ENCODE data around the gene DMRT1.
A peak's percentile ranks its signal among the peaks of the same experiment; 100 is the strongest.
"Not testable (repeated sequence)": the region's sequence is repeated elsewhere in the genome, so short reads cannot be mapped to it uniquely, and the experiment has no call there.

Gene DMRT1

DNA sequence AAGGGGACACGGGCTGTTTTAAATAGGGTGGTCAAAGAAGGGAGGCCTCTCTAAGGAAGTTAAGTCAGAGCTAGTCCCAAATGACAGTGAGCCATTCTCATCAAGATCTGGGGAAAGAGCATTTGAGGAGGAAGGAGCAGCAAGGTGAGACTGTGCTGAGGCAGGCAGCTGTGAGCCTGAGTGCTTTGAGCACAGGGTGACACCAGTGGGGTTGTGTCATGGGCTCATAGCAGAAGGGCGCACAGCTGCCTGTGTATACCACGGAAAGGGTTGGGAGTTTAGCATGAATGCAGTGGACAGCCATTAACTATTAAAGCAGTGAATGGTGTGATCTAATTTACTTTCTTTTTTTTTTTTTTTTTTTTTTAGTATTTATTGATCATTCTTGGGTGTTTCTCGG lies 19.2 kb downstream of the DMRT1 start:
- DNase-seq: no peak

DNA sequence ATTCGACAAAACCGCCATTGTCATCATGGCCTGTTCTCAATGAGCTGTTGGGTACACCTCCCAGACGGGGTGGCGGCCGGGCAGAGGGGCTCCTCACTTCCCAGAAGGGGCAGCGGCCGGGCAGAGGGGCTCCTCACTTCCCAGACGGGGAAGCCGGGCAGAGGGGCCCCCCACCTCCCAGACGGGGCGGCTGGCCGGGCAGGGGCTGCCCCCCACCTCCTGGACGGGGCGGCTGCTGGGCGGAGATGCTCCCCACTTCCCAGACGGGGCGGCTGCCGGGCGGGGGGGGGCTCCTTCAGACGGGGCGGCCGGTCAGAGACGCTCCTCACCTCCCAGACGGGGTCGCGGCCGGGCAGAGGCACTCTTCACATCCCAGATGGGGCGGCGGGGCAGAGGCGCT lies 20.0 kb downstream of the DMRT1 start:
- not testable (repeated sequence) for DNase-seq

- DNase-seq: no peak
Observed at GRCh38 chr9:875119-875962, 33.8 kb downstream of the DMRT1 start.

DNA sequence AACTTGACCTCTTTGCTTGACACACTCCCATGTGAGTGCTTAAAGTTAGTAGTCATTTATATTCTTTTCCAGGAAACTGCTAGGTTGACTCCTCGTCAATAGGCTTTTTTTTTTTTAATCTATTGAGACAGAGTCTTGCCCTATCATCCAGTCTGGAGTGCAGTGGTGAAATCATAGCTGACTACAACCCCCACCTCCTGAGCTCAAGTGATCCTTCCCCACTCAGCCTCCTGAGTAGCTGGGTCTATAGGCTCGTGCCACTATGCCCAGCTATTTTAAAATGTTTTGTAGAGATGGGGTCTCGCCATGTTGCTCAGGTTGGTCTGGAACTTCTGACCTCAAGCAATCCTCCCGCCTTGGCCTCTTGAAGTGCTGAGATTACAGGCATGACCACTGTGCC lies 34.9 kb downstream of the DMRT1 start:
- no peak for DNase-seq

DNA sequence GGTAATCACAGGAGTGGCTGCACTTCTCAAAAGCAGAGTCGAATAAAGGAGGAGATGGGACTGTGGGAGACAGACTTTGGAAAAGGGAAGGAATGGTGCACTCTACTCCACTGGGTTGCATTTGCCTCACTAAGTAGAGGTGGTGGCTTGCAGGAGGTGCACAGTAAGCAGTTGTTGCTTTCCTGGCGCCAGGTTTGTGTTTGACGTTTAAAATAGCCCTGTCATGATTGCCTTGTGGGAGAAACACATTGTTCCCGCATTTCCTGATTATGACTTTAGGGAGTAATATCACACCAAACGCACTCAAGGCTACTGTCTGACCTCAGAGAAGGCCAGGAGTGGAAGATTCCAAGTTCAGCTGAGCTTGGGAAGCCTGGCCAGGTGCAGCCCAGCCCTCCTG lies 36.7 kb downstream of the DMRT1 start:
- no peak for DNase-seq

DNA sequence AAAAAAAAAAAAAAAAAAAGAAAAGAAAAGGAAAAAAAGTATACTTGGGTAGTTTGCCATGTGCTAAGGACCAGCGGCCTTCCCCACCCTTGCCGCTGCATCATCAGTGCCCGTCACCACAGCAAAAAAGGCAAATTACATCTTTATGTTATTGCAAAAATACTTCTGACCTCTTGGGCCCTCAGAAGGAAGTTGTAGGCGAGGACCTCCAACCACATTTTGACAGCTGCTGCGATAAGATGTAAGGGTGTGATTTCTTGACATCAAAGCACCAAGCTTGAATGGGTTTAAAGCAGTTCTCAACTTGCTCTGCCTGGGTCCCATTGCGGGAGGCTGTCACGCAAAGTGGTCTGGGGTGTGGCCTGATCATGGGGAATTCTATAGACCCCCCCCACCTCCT lies 39.2 kb downstream of the DMRT1 start:
- no peak for DNase-seq

DNA sequence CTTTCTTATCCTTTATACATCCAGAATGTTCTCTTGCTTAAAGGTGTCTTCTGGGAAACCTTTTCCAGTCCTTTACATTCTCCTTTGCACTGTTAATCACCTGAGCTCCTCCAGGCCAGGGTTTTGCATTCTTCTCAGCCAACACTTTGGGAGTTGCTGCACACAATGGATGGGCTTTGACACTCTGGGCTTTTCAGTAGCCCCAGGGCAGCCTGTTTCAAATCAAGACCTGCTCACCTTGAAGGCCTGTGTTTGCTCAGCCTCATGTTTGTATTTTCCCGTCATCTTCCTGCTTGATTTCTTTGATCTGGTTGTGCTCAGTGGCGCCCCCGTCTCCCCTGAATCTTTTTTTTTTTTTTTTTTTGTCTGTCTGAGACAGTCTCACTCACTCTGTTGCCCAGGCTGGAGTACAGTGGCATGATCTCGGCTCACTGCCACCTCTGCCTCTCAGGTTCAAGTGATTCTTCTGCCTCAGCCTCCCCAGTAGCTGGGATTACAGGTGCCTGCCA lies 41.0 kb downstream of the DMRT1 start:
- no peak for DNase-seq

DNA sequence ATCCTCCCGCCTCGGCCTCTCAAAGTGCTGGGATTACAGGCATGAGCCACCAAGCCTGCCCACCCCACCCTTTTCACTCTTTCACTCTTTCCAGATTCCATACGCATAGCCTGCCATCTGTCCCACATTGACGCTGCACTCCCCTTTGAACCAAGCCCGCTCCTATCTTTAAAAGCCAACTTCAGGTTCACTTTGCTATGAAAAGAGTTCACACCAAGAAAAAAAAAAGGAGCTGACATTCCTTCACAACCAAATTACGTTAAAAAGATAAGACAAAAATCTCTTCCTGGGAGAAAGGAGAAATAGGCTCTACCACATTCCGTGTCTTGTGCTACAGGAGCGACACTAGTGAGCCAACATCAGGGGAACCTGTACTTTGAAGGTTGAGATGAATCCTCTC lies 41.5 kb downstream of the DMRT1 start:
- DNase-seq: no peak

DNA sequence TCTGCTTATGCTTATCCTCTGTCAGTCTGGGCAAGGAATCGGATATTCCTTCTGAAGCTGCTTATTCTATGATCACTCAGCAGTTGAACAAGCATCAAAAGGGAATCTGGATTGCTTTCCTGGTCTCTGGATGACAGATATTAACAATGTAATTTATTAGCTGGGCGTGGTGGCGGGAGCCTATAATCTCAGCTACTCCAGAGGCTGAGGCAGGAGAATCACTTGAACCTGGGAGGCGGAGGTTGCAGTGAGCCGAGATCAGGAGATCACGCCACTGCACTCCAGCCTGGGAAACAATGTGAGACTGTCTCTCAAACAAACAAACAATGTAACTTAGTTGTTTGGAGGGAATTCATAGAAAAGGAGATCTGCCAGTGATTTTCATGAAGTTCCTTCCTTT lies 45.4 kb downstream of the DMRT1 start:
- no peak for DNase-seq

DNA sequence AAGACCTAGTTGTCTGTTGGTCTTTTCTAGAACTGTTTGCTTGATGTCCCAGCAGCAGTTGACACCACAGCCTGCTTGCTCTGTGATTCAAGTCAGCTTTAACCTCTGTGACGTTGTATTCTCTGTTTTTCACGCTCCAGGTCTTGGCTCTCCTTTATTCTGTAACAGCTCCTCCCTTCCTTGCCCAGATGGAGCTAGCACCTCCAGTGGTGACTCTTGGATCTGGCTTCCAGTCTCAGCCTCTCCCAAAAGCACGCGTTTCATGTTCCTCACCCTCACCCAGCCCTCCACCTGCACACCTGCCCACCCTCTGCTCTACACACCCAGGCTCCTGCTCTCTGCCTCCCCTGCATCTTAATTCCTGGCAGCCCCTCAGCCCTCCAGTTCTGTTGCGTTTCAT lies 50.6 kb downstream of the DMRT1 start:
- DNase-seq: no peak

DNA sequence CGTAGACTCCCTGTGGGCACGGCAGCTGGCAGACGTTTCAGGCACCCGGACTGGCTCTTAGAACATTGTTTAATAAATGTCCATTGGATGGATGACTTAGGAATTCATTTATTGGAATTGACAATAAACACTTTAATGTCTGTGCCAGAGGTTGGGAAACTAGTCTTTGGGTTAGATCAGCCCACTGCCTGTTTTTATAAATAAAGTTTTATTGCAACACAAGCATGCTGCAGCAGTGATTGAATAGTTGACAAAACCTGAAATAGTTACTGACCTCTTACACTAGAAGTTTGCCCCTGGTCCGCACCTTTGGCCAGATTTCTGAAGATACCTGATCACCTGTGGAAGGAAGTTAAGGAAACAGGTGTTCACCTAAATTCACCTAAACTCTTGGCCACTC lies 51.6 kb downstream of the DMRT1 start:
- no peak for DNase-seq

DNA sequence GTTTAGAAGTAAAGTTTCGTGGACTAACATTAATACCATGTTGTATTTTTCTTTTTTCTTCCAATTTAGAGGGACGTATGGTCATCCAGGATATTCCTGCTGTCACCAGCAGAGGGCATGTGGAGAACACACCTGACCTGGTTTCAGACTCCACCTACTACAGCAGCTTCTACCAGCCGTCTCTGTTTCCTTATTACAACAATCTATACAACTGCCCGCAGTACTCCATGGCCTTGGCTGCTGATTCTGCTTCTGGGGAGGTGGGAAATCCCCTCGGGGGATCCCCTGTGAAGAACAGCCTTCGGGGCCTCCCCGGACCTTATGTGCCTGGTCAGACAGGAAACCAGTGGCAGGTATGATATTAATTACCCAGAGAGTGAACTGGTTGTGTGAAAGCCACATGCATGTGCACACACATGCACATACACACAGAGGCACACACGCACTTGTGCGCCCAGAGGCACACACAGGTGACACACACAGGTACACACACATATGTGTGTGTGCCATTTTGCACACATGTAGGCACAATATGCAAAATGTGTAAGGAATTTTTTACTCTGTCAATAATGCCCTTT lies 52.4 kb downstream of the DMRT1 start:
- DNase-seq: peak; percentile 85 to 86 (median 85)

- DNase-seq: peak; percentile 75 to 88 (median 86)
Observed at GRCh38 chr9:899440-900184, 58.1 kb downstream of the DMRT1 start.

DNA sequence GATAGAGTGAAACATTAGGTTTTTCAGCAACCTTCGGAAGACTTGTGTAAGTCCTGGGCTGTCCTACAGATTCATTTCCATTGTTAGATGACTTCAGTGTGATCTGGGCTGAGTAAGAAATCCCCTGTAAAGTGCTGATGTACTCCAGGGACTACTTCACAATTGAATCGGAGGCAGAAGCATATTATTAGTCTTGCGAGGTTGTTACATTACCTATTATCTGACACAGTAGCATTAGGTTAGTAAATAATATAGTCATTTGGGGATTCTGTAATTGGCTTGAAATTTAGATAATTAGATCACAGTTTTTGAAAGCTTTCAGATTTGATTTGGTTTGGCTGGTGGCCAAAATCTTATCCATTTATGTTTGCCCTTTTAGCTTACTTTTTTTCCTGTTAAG lies 62.4 kb downstream of the DMRT1 start:
- no peak for DNase-seq

GRCh38 chr9:905906-906305 lies 64.4 kb downstream of the DMRT1 start:
- peak in 1 of 3 donors; percentile 43 for DNase-seq

- DNase-seq: peak; percentile 37 to 60 (median 51)
Observed at GRCh38 chr9:908536-909205, 67.2 kb downstream of the DMRT1 start.

GRCh38 chr9:911005-911404 lies 69.5 kb downstream of the DMRT1 start:
- DNase-seq: peak in 1 of 3 donors; percentile 12

DNA sequence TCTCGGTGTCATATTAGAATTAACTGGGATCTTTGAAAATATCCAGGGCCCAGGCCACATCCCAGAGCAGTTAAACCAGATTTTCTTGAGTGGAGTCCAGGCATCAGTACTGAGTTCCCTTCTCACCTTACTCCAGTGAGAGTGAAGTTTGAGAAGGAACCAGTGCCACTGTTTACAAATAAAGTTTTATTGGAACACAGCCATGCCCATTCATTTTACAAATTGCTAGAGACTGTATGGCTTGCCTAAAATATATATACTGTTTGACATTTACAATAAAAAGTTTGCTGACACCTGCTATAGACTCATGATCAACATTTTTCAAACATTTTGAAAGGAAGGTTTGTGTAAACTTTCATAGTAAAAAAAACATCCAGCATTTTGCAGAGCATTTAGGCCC lies 71.3 kb downstream of the DMRT1 start:
- DNase-seq: no peak

GRCh38 chr9:913526-913925 lies 72.0 kb downstream of the DMRT1 start:
- DNase-seq: not testable (repeated sequence)

- no peak for DNase-seq
Observed at GRCh38 chr9:917730-918129, 76.2 kb downstream of the DMRT1 start.

GRCh38 chr9:920927-921326 lies 79.4 kb downstream of the DMRT1 start:
- no peak for DNase-seq

DNA sequence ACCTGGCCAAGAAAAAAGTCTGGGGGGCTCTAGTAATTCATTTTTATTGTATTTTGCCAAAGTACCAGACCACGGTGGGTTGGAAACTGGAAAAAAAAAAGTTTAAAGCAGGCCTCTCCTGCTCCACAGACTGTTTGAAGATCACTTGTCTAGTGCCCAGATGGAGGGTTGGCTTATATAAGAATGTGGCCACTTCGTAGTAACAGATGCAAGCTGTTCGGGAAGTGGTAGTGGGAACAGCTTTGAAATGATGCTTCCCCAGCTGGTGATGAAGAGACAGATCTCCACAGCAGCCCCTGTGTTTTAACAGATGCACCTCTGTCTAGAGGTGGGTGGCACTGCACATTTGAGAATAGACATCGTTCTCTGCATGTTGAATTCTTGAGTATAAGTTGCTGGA lies 80.7 kb downstream of the DMRT1 start:
- no peak for DNase-seq

DNA sequence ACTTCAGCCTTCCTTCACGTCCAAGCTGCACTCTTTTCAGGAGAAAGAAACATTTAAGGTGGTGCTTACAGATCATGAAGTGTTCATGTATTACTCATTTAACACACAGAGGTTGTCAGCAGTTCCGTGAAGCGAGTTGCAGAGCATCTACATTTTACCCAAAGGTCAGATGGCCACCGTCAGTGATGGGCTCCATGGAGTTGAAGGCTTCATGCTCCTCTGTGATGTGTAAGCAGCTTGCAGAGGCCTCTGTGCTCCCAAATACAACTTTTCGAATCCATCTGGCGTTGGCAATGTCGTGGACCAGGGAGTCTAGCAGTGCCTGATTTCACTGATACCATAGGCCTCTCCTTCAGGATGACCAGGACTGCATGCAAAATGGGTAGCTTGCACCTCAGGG lies 81.2 kb downstream of the DMRT1 start:
- DNase-seq: no peak
